ENCODE measurements around the gene CCNL2. TPM values are rescaled to one million over a fixed set of nuclear protein-coding genes. Genes with fewer than 3 reads are reported as not detected.

The CCNL2 gene
- total RNA-seq, 1 experiment from 2014 or later = 97.9 TPM

DNA sequence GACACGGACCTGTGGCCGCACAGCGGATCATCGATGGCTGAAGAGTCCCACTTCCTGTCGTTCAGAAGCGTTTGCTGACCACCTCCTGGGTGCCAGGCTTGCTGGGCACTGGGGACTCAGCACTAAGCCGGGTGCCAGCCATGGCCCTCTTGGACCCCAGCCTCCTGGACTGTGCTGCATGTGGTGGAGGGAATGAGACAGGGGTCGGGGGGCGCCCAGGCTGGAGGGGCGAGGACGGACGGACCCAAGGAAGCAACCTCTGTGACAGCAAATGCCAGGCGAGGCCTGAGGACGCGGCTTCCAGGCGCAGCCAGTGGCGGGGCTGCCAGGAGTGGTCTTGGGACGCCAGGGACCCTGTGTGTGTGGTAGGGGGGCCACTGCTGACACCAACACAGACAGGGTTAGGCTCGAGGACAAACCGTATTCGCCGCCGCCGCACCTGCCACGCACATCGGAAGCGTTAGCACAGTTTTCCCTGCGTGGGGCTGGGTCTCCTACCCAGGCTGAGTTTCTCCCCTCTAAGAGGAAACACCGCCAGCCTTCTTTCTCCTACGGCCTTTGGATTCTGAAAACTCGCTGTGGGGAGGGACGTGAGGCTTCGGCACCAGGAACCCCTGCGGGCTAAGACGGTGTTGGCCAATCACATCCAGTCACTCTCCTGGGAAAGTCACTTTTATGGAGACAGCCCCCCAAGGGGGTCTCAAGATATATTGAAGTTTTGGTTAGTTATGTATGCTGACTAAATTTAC, 37.7 kb downstream of the CCNL2 start:
- no peaks in the 10 kb centered on the region for H4K20me1 ChIP-seq (ENCODE audit: insufficient read depth, low read depth, low read length)
- no peak for DNase-seq
- H3K9me2 ChIP-seq (replicated peaks; ENCODE audit: insufficient read depth, low read length) = no peaks in the 10 kb centered on the region
- H3K36me3 ChIP-seq (ENCODE audit: insufficient read depth, low read length) = no peaks in the 10 kb centered on the region
- no peak overlapping the region for H3K27ac ChIP-seq (ENCODE audit: low read length)
- H3K4me1 ChIP-seq (ENCODE audit: low read length) = 0 out of 2 replicates have a peak, but pooled peaks cover 3% of the 10 kb centered on the region
- H3K79me2 ChIP-seq (ENCODE audit: low read length) = no peaks in the 10 kb centered on the region
- H2AFZ ChIP-seq (ENCODE audit: low read length) = no peak overlapping the region
- peaks cover 8% of the 10 kb centered on the region for H3K9me3 ChIP-seq (ENCODE audit: low read length)
- no peak overlapping the region for H3K9ac ChIP-seq (ENCODE audit: low read length)
- H3K4me2 ChIP-seq (ENCODE audit: low read depth, low read length, poor library complexity, severe bottlenecking) = no peak overlapping the region
- no peak overlapping the region for H3K4me3 ChIP-seq (ENCODE audit: low read length)
- H3K27me3 ChIP-seq (ENCODE audit: low read length) = no peaks in the 10 kb centered on the region

DNA sequence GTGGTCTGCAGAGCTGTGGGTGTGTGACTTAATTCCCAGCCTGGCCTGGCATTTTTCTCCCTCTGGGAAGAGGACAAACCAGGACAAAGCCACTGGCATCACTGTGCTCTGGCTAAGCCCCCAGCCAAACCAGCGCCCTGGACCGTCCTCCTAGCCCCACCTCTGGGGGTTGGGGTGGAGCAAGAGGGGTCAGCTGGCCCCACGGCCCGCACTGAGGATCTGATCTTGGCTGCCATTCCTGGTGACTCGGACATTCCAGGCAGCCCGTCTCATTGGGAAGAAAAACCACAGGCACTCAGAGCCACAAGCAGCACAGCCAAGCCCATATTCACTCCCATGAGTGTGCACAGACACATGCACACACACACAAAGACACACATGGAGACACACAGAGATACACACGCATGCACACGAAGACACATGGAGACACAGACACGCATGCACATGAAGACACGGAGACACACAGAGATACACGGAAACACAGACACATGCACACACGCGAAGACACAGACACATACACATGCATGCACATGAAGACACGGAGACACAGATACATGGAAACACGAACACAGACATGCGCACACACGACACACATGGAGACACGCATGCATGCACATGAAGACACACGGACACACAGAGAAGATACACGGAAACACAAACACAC, 38.5 kb downstream of the CCNL2 start:
- no peaks in the 10 kb centered on the region for H3K36me3 ChIP-seq (ENCODE audit: insufficient read depth, low read length)
- no peak overlapping the region for H3K27ac ChIP-seq (ENCODE audit: low read length)
- no peaks in the 10 kb centered on the region for H3K79me2 ChIP-seq (ENCODE audit: low read length)
- H3K4me2 ChIP-seq (ENCODE audit: low read depth, low read length, poor library complexity, severe bottlenecking) = no peak overlapping the region
- no peak overlapping the region for H3K9ac ChIP-seq (ENCODE audit: low read length)
- no peaks in the 10 kb centered on the region for H3K27me3 ChIP-seq (ENCODE audit: low read length)
- no peak overlapping the region for H2AFZ ChIP-seq (ENCODE audit: low read length)
- H3K9me2 ChIP-seq (replicated peaks; ENCODE audit: insufficient read depth, low read length) = no peaks in the 10 kb centered on the region
- no peaks in the 10 kb centered on the region for H4K20me1 ChIP-seq (ENCODE audit: insufficient read depth, low read depth, low read length)
- 0 out of 2 replicates have a peak, but pooled peaks cover 3% of the 10 kb centered on the region for H3K4me1 ChIP-seq (ENCODE audit: low read length)
- H3K4me3 ChIP-seq (ENCODE audit: low read length) = no peak overlapping the region
- DNase-seq = no peak
- H3K9me3 ChIP-seq (ENCODE audit: low read length) = no peaks in the 10 kb centered on the region

GRCh38 chr1:1359664-1360468, 39.3 kb downstream of the CCNL2 start:
- H3K9me2 ChIP-seq (replicated peaks; ENCODE audit: insufficient read depth, low read length) = no peaks in the 10 kb centered on the region
- no peak overlapping the region for H3K27ac ChIP-seq (ENCODE audit: low read length)
- no peak for DNase-seq
- no peaks in the 10 kb centered on the region for H4K20me1 ChIP-seq (ENCODE audit: insufficient read depth, low read depth, low read length)
- H3K4me2 ChIP-seq (ENCODE audit: low read depth, low read length, poor library complexity, severe bottlenecking) = no peak overlapping the region
- H2AFZ ChIP-seq (ENCODE audit: low read length) = no peak overlapping the region
- no peak overlapping the region for H3K9ac ChIP-seq (ENCODE audit: low read length)
- no peaks in the 10 kb centered on the region for H3K27me3 ChIP-seq (ENCODE audit: low read length)
- no peak overlapping the region for H3K4me3 ChIP-seq (ENCODE audit: low read length)
- 0 out of 2 replicates have a peak, but pooled peaks cover 3% of the 10 kb centered on the region for H3K4me1 ChIP-seq (ENCODE audit: low read length)
- no peaks in the 10 kb centered on the region for H3K79me2 ChIP-seq (ENCODE audit: low read length)
- H3K36me3 ChIP-seq (ENCODE audit: insufficient read depth, low read length) = no peaks in the 10 kb centered on the region
- no peaks in the 10 kb centered on the region for H3K9me3 ChIP-seq (ENCODE audit: low read length)

DNA sequence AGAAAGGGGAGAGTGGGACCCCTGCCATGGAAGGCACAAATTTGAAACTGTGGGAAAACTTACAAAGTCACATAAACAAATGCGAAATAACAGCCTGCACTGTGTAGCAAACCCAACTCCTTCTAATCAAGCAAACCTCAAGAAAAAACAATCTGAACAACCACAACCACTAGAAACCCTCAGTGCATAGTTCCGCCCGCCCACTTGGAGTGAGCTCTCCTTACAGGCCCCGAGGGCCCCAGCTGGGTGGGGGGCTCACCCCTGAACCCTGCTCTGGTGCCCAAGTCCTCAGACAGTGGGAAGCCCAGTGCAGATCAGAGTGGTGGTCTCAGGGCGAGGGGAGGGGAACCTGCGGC, 39.8 kb downstream of the CCNL2 start:
- H3K36me3 ChIP-seq (ENCODE audit: insufficient read depth, low read length) = no peaks in the 10 kb centered on the region
- no peaks in the 10 kb centered on the region for H3K79me2 ChIP-seq (ENCODE audit: low read length)
- H3K27me3 ChIP-seq (ENCODE audit: low read length) = no peaks in the 10 kb centered on the region
- no peak overlapping the region for H3K4me2 ChIP-seq (ENCODE audit: low read depth, low read length, poor library complexity, severe bottlenecking)
- no peak overlapping the region for H3K4me3 ChIP-seq (ENCODE audit: low read length)
- no peak overlapping the region for H3K9ac ChIP-seq (ENCODE audit: low read length)
- no peaks in the 10 kb centered on the region for H3K9me3 ChIP-seq (ENCODE audit: low read length)
- DNase-seq = no peak
- H4K20me1 ChIP-seq (ENCODE audit: insufficient read depth, low read depth, low read length) = no peaks in the 10 kb centered on the region
- H2AFZ ChIP-seq (ENCODE audit: low read length) = no peak overlapping the region
- no peaks in the 10 kb centered on the region for H3K9me2 ChIP-seq (replicated peaks; ENCODE audit: insufficient read depth, low read length)
- H3K4me1 ChIP-seq (ENCODE audit: low read length) = 0 out of 2 replicates have a peak, but pooled peaks cover 3% of the 10 kb centered on the region
- no peak overlapping the region for H3K27ac ChIP-seq (ENCODE audit: low read length)

DNA sequence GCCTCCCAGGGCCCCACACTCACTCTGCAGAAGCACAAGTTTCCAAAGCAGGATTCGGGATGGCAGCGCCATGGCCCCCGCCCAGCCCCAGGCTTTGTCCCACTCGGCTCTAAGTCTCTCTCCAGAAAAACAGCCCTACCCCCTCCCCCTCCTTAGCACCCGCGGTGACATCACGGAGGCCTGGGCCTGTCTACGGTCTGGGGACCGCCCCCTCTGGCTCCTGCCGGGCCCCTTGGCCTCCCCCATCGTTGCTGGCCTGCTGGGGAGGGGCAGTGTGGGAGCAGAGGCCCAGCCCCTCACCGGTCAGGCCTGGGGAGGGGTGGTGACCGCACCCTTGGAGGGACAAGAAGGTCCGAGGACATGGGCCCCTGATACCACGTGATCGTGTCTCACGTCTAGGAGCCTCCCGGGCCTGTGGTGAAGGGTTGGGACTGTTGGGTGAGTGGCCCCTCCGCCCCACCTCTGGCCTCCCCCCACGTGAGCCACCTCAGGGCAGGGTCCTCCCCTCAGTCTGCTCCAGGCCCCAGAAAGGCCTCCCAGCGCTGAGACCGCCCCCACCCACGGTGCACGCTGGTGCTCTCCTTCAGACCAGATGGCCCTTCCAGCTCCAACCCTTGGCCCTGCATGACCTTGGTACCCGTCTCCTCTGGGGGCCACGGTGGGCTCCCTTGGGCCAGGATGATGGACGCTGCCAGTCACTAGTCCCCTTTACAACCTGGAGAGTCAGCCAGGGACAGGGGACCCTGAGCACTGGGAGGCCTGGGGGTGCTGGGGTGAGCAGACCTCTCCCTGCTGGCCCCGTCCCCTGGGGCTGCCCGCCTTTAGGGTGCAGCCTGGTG, 40.5 kb downstream of the CCNL2 start, which contains the start of gene MXRA8:
Gene MXRA8, minus strand, starts transcription at position 123 of the 839 bp plus-strand sequence. Its CDS starts 51 bp downstream, at position 72.
- Histone ChIP-seq H3K9ac (ENCODE audit: low read length) (no peak within 1 kb of the TSS), H4K20me1 (ENCODE audit: insufficient read depth, low read depth, low read length) (no peaks in the 10 kb centered on the region), H3K27me3 (ENCODE audit: low read length) (no peaks in the 10 kb centered on the region), H3K9me3 (ENCODE audit: low read length) (no peaks in the 10 kb centered on the region), H3K27ac (ENCODE audit: low read length) (no peak within 1 kb of the TSS), H3K9me2 (replicated peaks; ENCODE audit: insufficient read depth, low read length) (no peaks in the 10 kb centered on the region), H3K4me1 (ENCODE audit: low read length) (0 out of 2 replicates have a peak, but pooled peaks cover 3% of the 10 kb centered on the region), H3K4me2 (ENCODE audit: low read depth, low read length, poor library complexity, severe bottlenecking) (no peak within 1 kb of the TSS), H3K79me2 (ENCODE audit: low read length) (no peaks in the 10 kb centered on the region), H2AFZ (ENCODE audit: low read length) (no peak within 1 kb of the TSS), H3K4me3 (ENCODE audit: low read length) (no peak within 1 kb of the TSS), H3K36me3 (ENCODE audit: insufficient read depth, low read length) (no peaks in the 10 kb centered on the region)
- no peak for DNase-seq

DNA sequence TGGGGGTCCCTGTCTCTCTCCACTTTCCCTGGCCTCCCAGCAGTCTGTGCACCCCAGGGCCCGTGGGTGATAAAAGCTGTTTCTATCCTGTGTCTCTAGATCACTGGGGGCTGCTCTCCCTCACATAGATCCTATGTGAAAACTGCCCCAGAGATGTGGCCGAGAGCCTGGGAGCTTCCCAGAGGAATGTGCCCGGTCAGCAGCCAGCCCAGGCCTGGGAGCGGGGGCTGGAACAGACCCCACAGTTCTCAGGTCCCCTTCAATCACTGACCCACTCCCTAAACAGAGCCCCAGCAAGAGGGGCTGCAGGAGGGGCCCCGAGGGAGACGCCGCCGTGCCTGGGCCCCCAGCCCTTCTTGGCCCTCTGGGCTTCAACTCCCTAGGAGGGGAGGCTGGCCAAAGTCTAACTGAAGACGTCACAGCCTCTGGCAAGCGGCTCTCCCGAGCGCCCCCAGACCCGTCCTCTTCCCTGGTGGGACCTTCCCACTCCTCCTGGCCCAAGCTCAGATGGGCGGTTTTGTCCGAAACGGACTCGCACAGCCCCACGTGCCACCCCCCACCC, 41.2 kb downstream of the CCNL2 start:
- Histone ChIP-seq H3K4me2 (ENCODE audit: low read depth, low read length, poor library complexity, severe bottlenecking) (no peak overlapping the region), H3K9me2 (replicated peaks; ENCODE audit: insufficient read depth, low read length) (no peaks in the 10 kb centered on the region), H3K27ac (ENCODE audit: low read length) (no peak overlapping the region), H3K4me1 (ENCODE audit: low read length) (peaks cover 9% of the 10 kb centered on the region), H3K79me2 (ENCODE audit: low read length) (no peaks in the 10 kb centered on the region), H3K27me3 (ENCODE audit: low read length) (no peaks in the 10 kb centered on the region), H3K9ac (ENCODE audit: low read length) (no peak overlapping the region), H3K36me3 (ENCODE audit: insufficient read depth, low read length) (no peaks in the 10 kb centered on the region), H4K20me1 (ENCODE audit: insufficient read depth, low read depth, low read length) (no peaks in the 10 kb centered on the region), H3K4me3 (ENCODE audit: low read length) (no peak overlapping the region), H3K9me3 (ENCODE audit: low read length) (no peaks in the 10 kb centered on the region), H2AFZ (ENCODE audit: low read length) (no peak overlapping the region)
- DNase-seq = no peak

- no peak overlapping the region for H2AFZ ChIP-seq (ENCODE audit: low read length)
- H3K36me3 ChIP-seq (ENCODE audit: insufficient read depth, low read length) = no peaks in the 10 kb centered on the region
- H3K4me3 ChIP-seq (ENCODE audit: low read length) = no peak overlapping the region
- H3K9me3 ChIP-seq (ENCODE audit: low read length) = no peaks in the 10 kb centered on the region
- no peak overlapping the region for H3K27ac ChIP-seq (ENCODE audit: low read length)
- peaks cover 8% of the 10 kb centered on the region; the same call in 1 of the 2 replicates for H4K20me1 ChIP-seq (ENCODE audit: insufficient read depth, low read depth, low read length)
- H3K4me1 ChIP-seq (ENCODE audit: low read length) = peaks cover 17% of the 10 kb centered on the region
- H3K79me2 ChIP-seq (ENCODE audit: low read length) = no peaks in the 10 kb centered on the region
- H3K27me3 ChIP-seq (ENCODE audit: low read length) = no peaks in the 10 kb centered on the region
- H3K9me2 ChIP-seq (replicated peaks; ENCODE audit: insufficient read depth, low read length) = no peaks in the 10 kb centered on the region
- peak; percentile 59 for DNase-seq
- H3K9ac ChIP-seq (ENCODE audit: low read length) = no peak overlapping the region
- H3K4me2 ChIP-seq (ENCODE audit: low read depth, low read length, poor library complexity, severe bottlenecking) = no peak overlapping the region
These were observed 42.2 kb downstream of the CCNL2 start for GRCh38 chr1:1356796-1357401.

Data from Karpas-422 (cell line).